Measurements from ENCODE around the gene HSF2BP. TPM values are rescaled to one million over a fixed set of nuclear protein-coding genes. Genes with fewer than 3 reads are reported as not detected.
"Not testable (repeated sequence)": the region's sequence is repeated elsewhere in the genome, so short reads cannot be mapped to it uniquely, and the experiment has no call there.

The HSF2BP gene
- total RNA-seq, 4 donors from 2014 or later, result 1.7 to 6.3 (median 1.9) TPM

GRCh38 chr21:43598416-43599120 is 60.7 kb downstream of the HSF2BP start:
- H3K9me3 ChIP-seq, result no peaks in the 10 kb centered on the region
- H3K27me3 ChIP-seq, result no peaks in the 10 kb centered on the region
- H3K36me3 ChIP-seq, result no peaks in the 10 kb centered on the region
- WGBS, 2 donors, result 57 to 60% methylated on average over 7 of the region's 7 CpGs
- no peak for DNase-seq (ENCODE audit: low spot score in 2 of 2)
- H3K4me3 ChIP-seq, result no peak overlapping the region
- H3K4me1 ChIP-seq, result peaks cover 0 to 21% (median 3%) of the 10 kb centered on the region in 4 donors
- H3K27ac ChIP-seq, result peak overlapping the region in 2 of 4 donors; percentile 37 to 55
- TF ChIP-seq EP300 (IDR thresholded peaks at IDR 0.05) (no peak), POLR2A (IDR thresholded peaks at IDR 0.05) (no peak)
- TF ChIP-seq, protein P1, sequence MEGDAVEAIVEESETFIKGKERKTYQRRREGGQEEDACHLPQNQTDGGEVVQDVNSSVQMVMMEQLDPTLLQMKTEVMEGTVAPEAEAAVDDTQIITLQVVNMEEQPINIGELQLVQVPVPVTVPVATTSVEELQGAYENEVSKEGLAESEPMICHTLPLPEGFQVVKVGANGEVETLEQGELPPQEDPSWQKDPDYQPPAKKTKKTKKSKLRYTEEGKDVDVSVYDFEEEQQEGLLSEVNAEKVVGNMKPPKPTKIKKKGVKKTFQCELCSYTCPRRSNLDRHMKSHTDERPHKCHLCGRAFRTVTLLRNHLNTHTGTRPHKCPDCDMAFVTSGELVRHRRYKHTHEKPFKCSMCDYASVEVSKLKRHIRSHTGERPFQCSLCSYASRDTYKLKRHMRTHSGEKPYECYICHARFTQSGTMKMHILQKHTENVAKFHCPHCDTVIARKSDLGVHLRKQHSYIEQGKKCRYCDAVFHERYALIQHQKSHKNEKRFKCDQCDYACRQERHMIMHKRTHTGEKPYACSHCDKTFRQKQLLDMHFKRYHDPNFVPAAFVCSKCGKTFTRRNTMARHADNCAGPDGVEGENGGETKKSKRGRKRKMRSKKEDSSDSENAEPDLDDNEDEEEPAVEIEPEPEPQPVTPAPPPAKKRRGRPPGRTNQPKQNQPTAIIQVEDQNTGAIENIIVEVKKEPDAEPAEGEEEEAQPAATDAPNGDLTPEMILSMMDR (IDR thresholded peaks at IDR 0.05), result no peak

- Histone ChIP-seq H3K27ac (no peak overlapping the region), H3K4me3 (no peak overlapping the region), H3K4me1 (peaks cover 0 to 21% (median 1%) of the 10 kb centered on the region in 4 donors), H3K36me3 (no peaks in the 10 kb centered on the region), H3K27me3 (no peaks in the 10 kb centered on the region), H3K9me3 (no peaks in the 10 kb centered on the region)
- DNase-seq (ENCODE audit: low spot score in 2 of 2), result no peak
- 95% methylated on average over 6 of the region's 6 CpGs for WGBS, 2 donors
- no peak for TF ChIP-seq EP300 (IDR thresholded peaks at IDR 0.05)
- no peak for TF ChIP-seq POLR2A (IDR thresholded peaks at IDR 0.05)
- TF ChIP-seq, protein P1 (IDR thresholded peaks at IDR 0.05), result no peak
These were observed 61.6 kb downstream of the HSF2BP start for GRCh38 chr21:43597540-43598250.

DNA sequence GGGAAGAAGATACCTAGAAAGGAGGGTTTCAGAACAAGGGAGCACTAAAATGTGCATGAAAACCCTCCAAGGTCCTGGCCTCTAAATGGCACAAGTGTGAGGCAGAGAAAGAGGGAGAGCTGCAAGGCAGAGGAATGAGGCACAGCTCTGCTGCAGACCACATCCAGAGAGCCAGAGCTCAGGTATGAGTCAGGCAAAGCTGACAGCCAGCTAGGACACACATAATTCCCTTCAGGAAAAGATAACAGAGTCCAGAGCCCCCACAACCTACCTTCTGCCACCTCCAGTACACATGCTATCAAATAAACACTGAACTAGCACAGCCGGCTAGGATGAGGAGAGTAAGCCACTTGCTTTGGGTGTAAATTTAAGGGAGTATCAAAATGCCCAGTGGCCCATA is 62.2 kb downstream of the HSF2BP start:
- TF ChIP-seq, protein P1 (IDR thresholded peaks at IDR 0.05), result no peak
- no peak for TF ChIP-seq POLR2A (IDR thresholded peaks at IDR 0.05)
- no peak for TF ChIP-seq EP300 (IDR thresholded peaks at IDR 0.05)
- H3K36me3 ChIP-seq, result no peaks in the 10 kb centered on the region
- H3K4me3 ChIP-seq, result no peak overlapping the region
- 96 to 100% methylated on average over 1 of the region's 1 CpG for WGBS, 2 donors
- H3K4me1 ChIP-seq, result peaks cover 0 to 21% (median 3%) of the 10 kb centered on the region in 4 donors
- no peak for DNase-seq (ENCODE audit: low spot score in 2 of 2)
- no peak overlapping the region for H3K27ac ChIP-seq
- H3K27me3 ChIP-seq, result no peaks in the 10 kb centered on the region
- H3K9me3 ChIP-seq, result no peaks in the 10 kb centered on the region

DNA sequence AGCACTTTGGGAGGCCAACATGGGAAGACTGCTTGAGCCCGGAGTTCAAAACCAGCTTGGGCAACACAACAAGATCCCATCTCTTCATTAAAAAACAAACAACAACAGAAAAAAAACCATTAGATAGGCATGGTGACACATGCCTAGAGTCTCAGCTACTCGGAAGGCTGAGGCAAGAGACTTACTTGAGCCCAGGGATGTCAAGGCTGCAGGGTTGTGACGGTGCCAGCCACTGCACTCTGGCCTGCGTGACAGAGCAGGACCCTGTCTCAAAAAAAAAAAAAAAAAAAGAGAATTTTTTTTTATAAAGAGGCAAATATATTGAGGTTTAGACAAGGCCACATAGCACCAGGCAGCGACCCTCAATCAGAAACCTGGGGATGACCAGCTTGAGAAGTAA is 62.7 kb downstream of the HSF2BP start:
- no peak overlapping the region for H3K27ac ChIP-seq
- TF ChIP-seq POLR2A (IDR thresholded peaks at IDR 0.05) (no peak), EP300 (IDR thresholded peaks at IDR 0.05) (no peak)
- TF ChIP-seq, protein P1 (IDR thresholded peaks at IDR 0.05), result no peak
- WGBS, 2 donors, result 91 to 97% methylated on average over 5 of the region's 5 CpGs
- peaks cover 0 to 22% (median 3%) of the 10 kb centered on the region in 4 donors for H3K4me1 ChIP-seq
- no peak overlapping the region for H3K4me3 ChIP-seq
- DNase-seq (ENCODE audit: low spot score in 2 of 2), result no peak
- H3K36me3 ChIP-seq, result no peaks in the 10 kb centered on the region
- H3K27me3 ChIP-seq, result no peaks in the 10 kb centered on the region
- H3K9me3 ChIP-seq, result no peaks in the 10 kb centered on the region

- H3K4me1 ChIP-seq, result peaks cover 0 to 25% (median 3%) of the 10 kb centered on the region in 4 donors
- not testable (repeated sequence) for H3K27ac ChIP-seq; H3K9me3 ChIP-seq; H3K36me3 ChIP-seq; H3K4me3 ChIP-seq; H3K27me3 ChIP-seq; DNase-seq (ENCODE audit: low spot score in 2 of 2)
- WGBS, 2 donors, result 81 to 84% methylated on average over 8 of the region's 8 CpGs
These were observed 63.5 kb downstream of the HSF2BP start for GRCh38 chr21:43595769-43596168.

All from tibial nerve (tissue), 4 donors.